GM18511 (cell line): ENCODE measurements around the gene PLIN4.
"Not testable (repeated sequence)": the region's sequence is repeated elsewhere in the genome, so short reads cannot be mapped to it uniquely, and the experiment has no call there.

Experiments
- ATAC-seq: cut with Tn5 transposase; IDR thresholded peaks from one replicate; pipeline ENCODE4 v1.9.1; 2021; ENCODE audit warnings: mild to moderate bottlenecking, moderate library complexity; ENCODE audit not compliant: unreplicated experiment

PLIN4 gene, protein sequence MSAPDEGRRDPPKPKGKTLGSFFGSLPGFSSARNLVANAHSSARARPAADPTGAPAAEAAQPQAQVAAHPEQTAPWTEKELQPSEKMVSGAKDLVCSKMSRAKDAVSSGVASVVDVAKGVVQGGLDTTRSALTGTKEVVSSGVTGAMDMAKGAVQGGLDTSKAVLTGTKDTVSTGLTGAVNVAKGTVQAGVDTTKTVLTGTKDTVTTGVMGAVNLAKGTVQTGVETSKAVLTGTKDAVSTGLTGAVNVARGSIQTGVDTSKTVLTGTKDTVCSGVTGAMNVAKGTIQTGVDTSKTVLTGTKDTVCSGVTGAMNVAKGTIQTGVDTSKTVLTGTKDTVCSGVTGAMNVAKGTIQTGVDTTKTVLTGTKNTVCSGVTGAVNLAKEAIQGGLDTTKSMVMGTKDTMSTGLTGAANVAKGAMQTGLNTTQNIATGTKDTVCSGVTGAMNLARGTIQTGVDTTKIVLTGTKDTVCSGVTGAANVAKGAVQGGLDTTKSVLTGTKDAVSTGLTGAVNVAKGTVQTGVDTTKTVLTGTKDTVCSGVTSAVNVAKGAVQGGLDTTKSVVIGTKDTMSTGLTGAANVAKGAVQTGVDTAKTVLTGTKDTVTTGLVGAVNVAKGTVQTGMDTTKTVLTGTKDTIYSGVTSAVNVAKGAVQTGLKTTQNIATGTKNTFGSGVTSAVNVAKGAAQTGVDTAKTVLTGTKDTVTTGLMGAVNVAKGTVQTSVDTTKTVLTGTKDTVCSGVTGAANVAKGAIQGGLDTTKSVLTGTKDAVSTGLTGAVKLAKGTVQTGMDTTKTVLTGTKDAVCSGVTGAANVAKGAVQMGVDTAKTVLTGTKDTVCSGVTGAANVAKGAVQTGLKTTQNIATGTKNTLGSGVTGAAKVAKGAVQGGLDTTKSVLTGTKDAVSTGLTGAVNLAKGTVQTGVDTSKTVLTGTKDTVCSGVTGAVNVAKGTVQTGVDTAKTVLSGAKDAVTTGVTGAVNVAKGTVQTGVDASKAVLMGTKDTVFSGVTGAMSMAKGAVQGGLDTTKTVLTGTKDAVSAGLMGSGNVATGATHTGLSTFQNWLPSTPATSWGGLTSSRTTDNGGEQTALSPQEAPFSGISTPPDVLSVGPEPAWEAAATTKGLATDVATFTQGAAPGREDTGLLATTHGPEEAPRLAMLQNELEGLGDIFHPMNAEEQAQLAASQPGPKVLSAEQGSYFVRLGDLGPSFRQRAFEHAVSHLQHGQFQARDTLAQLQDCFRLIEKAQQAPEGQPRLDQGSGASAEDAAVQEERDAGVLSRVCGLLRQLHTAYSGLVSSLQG (N-terminal part only)

GRCh38 chr19:4518345-4519171 is at the start of gene PLIN4:
PLIN4 (minus strand) TSS chr19:4518486; CDS start chr19:4518272, 214 bp downstream.
- no peak for ATAC-seq

GRCh38 chr19:4567584-4568071 is 49.3 kb upstream of the PLIN4 start:
- ATAC-seq: no peak

DNA sequence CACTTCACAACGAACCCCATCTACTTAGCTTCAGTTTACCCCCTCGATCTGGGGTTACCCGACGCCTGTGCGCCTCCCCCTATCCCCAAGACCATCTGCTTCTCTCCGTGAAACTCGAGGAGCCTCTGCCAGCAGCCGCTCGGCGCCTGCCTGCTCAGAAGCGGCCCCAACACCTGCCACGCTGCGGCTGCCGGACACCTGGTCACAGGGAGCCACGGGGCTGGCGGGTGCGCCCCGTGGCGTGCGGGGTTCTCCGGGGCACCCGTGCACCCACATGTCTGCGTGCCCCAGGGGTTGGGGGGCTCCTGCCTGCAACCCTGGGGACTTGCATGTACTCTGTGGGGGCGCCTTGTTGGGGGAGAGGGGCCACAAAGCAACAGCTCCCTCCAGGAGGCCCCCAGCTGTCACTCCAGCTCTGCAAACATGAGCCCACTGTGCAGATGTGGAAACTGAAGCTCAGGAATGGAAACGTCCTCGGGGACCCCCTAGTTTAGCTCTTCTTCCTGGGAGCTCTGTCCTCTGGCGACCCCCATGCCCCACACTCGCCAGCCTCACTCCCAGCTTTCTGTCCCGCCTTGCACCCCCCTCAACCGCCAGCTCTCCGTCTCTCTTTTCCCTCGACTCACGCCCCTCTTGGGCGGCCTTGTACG is 48.2 kb upstream of the PLIN4 start:
- no peak for ATAC-seq

GRCh38 chr19:4563562-4563961 is 45.3 kb upstream of the PLIN4 start:
- ATAC-seq: not testable (repeated sequence)

GRCh38 chr19:4562085-4562484 is 43.8 kb upstream of the PLIN4 start:
- ATAC-seq: not testable (repeated sequence)

DNA sequence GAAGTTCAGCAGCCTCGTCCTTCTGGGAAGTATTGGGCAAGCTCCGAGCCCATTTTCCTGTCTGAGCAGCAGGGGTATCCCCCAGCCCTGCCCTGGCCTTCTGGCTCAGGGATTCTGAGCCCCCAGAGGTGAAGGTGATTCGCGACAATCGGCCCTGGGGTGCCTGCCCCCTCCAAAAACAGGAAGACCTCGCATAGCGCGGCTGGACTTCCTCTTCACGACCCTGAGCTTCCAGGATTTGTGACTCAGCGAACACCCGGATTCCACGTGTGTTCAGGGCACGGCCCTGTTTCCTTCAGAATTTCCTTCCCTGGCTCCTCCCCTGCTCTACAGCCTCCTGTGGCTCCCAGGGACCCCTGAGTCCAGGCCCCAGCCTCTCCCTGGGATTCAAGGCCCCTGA is 41.3 kb upstream of the PLIN4 start, which contains the start of gene SEMA6B:
TSS of gene SEMA6B (minus strand) at position 116 of the 400 bp plus-strand sequence. CDS start 1,227 bp downstream, outside the sequence.
- no peak for ATAC-seq

GRCh38 chr19:4557971-4558941 is 40.0 kb upstream of the PLIN4 start:
- ATAC-seq: no peak

- ATAC-seq: no peak
Observed at GRCh38 chr19:4557144-4557970, 39.1 kb upstream of the PLIN4 start.

- no peak for ATAC-seq
Observed at GRCh38 chr19:4556597-4557127, 38.4 kb upstream of the PLIN4 start.

DNA sequence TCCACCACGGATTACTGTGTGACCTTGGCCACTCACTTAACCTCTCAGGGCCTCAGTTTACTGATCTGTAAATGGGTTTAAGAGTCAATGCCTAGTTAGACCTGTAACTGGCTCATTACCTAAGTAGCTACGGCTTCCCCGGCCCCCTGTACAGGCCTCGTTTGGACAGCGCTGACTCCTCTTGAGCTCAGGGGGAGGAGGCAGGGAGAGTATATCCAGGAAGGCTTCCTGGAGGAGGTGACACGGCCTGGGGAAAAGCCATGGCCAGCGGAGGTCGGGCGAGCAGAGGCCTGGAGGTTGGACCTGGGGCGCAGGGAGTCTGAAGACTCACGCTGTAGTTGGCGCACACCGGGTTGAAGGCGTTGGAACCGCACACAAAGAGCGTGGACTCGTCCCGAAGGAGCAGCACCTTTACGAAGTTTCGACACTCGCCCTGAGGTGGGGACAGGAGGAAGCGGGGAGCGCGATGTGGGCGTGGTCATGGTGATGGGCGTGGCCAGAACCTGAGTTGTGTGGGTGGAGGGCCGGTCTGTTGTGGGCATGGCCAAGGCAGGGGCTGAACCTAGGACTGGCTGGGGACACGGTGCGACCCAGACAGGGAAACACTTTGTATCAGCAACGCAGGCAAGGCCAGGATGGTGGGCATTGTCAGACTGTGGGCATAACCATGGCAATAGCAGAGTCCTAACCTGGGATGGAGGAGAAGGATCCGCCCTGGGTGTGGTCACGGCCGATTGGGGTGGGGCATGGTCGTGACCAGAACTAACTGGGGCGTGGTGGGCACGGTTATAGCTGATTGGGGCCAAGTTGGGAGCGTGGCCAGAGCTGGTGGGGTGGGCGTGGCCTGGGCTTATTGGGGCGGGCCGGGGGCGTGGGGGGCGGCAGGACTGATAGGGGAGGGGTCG is 37.6 kb upstream of the PLIN4 start:
- ATAC-seq: no peak

GRCh38 chr19:4554717-4555116 is 36.4 kb upstream of the PLIN4 start:
- no peak for ATAC-seq

DNA sequence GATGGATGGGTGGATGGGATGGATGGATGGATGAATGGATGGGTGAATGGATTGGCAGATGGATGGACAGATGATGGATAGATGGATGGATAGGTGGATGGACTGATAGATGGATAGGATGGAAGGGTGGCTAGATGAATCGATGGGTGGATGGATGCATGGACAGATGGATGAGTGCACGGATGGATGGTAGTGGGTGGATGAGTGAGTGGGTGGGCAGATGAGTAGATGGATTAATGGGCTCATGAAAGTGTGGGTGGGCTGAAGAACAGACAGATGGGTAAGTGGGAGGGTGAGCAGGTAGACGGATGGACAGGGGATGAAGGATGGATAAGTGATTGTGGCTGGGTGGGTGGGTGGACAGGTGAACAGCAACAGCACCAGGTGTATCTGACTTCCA is 35.5 kb upstream of the PLIN4 start:
- ATAC-seq: no peak

DNA sequence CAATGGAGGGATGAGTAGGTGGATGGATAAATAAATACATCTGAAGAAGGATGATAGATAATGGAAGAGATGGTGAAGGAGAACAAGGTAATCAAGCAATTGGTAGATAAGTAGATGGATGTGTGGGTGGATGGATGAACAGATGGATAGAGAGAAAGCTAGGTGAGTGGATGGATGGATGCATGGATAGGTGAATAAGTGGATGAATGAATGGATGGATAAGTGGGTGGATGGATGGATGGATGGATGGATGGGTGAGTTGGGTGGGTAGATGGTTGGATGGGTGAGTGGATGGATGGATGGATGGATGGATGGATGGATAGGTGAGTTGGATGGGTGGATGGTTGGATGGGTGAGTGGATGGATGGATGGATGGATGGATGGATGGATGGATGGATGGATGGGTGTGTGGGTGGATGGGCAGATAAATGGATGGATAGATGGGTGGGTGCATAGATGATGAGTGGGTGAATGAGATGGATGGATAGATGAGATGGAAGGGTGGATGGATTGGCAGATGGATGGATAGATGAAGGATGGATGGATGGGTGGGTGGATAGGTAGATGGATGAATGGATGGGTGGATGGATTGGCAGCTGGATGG is 34.9 kb upstream of the PLIN4 start:
- no peak for ATAC-seq

DNA sequence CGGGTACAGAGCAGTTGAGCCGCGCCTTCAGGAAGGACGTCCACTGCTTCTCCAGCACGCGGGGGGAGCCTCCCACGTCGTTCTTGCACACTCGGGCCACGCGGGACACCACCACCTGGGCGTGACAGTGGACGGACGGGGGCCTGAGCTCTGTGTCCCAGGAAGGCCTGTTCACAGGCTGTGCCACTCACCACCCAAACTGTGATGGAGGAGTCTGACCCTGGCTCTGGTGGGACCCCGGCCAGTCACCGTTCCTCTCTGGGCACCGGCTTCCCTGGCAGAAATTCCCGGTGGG is 34.2 kb upstream of the PLIN4 start:
- ATAC-seq: no peak

DNA sequence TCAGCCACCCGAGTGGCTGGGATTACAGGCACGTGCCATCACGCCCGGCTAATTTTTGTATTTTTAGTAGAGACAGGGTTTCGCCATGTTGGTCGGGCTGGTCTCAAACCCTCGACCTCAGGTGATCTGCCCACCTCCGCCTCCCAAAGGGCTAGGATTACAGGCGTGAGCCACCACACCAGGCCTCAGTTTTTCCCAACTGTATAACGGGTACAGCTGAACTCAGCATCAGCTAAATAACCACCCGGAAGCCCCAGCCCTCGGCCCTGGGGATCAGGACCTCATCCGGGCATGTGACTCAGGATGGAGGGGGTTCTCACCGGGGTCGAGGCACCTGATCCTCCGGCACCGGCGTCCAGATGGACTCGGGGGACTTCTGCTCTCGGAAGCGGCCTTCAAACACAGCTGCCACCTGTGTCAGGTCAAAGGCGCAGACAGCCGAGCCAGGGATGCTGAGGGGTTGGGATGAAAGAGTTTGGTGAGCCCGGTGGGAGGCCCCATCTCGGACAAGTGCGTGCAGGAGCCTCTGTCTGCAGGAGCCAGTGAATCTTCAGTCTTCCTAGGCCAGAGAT is 32.3 kb upstream of the PLIN4 start:
- no peak for ATAC-seq
